K562 (cell line): ENCODE measurements around the gene TENT4B. TPM values are rescaled to one million over a fixed set of nuclear protein-coding genes. Genes with fewer than 3 reads are reported as not detected.

Source experiments
- ATAC-seq: fragments of 200-7000 bp; cut with Tn5 transposase; 3 replicates; pipeline ENCODE4 v1.9.1; 2020; ENCODE audit warnings: moderate library complexity
- BruUV-seq: library from RNA; stranded (reverse); fragments of 400-500 nt; replicated peaks from 2 replicates; lab custom pipeline; 2021; lab: Mats Ljungman, UMichigan
- CTCF ChIA-PET: fragments of 300-600 bp; formaldehyde crosslinking; extraction: SDS; loops from one replicate; lab custom pipeline; 2021; ENCODE audit warnings: low intra/inter-chr PET ratio; lab: Yijun Ruan, JAX
- POLR2A ChIA-PET: fragments of 300-600, 350-650 bp; sonication (Branson Sonifier 250); formaldehyde crosslinking; extraction: SDS; loops from one replicate; lab custom pipeline; 2021; ENCODE audit warnings: antibody characterized with exemption, inconsistent platforms; lab: Yijun Ruan, JAX
- DNase-seq, 4 experiments: peaks; one replicate each; pipeline versions ENCODE4 v3.0.0 to v3.0.0-alpha.2; 2011 to 2018; ENCODE audit warnings: low spot score in 3 of 4, mixed read lengths in 3 of 4; ENCODE audit errors: extremely low read depth in 1 of 4
- FAIRE-seq: peaks from 2 replicates; lab custom pipeline; 2011; peaks lifted over from hg19 to GRCh38; lab: Jason Lieb, UNC
- H2AFZ ChIP-seq: 2 replicates; pipeline ENCODE4 v1.6.0; 2011; ENCODE audit warnings: low read depth, low read length, control low read depth, inconsistent platforms
- H3K27ac ChIP-seq: fragments of 200-600 bp; 3 replicates; pipeline ENCODE4 v1.8.0; 2011; ENCODE audit warnings: low read depth, mild to moderate bottlenecking, control low read depth, inconsistent platforms, low read length, moderate library complexity, mixed read lengths; ENCODE audit errors: extremely low read depth
- H3K27me3 ChIP-seq, 2 experiments: fragments of 300-600 bp in 1 of 2; 2 replicates in 1 of 2; 3 replicates in 1 of 2; pipeline versions ENCODE4 v1.6.0 to v1.8.0; 2011; ENCODE audit warnings: inconsistent platforms in 2 of 2, low read length in 2 of 2, mild to moderate bottlenecking in 1 of 2, mixed read lengths in 1 of 2, moderate library complexity in 1 of 2; ENCODE audit not compliant: control insufficient read depth in 2 of 2, insufficient read depth in 2 of 2
- H3K36me3 ChIP-seq: fragments of 300-600 bp; 3 replicates; pipeline ENCODE4 v1.8.0; 2011; ENCODE audit warnings: mild to moderate bottlenecking, low read length, inconsistent platforms; ENCODE audit not compliant: control insufficient read depth, insufficient read depth
- H3K4me1 ChIP-seq, 2 experiments: fragments of 200-600 bp in 1 of 2; replicated peaks in 1 of 2; 2 replicates in 1 of 2; 3 replicates in 1 of 2; pipeline versions ENCODE4 v1.5.1 to v1.8.0; 2011; ENCODE audit warnings: inconsistent platforms in 2 of 2, low read length in 2 of 2, mild to moderate bottlenecking in 1 of 2, mixed read lengths in 1 of 2, moderate library complexity in 1 of 2; ENCODE audit not compliant: control insufficient read depth in 2 of 2, insufficient read depth in 2 of 2
- H3K4me2 ChIP-seq: 2 replicates; pipeline ENCODE4 v1.6.1; 2011; ENCODE audit warnings: low read length, control low read depth, inconsistent platforms, mixed read lengths; ENCODE audit not compliant: insufficient read depth
- H3K4me3 ChIP-seq: fragments of 200-600 bp; sonication (generic), shearing (Covaris generic); 2 replicates; pipeline ENCODE4 v1.5.1; 2016; ENCODE audit warnings: control low read depth, inconsistent platforms
- H3K79me2 ChIP-seq: fragments of 200-600 bp; 3 replicates; pipeline ENCODE4 v1.8.0; 2011; ENCODE audit warnings: low read length, inconsistent platforms; ENCODE audit not compliant: control insufficient read depth, insufficient read depth
- H3K9ac ChIP-seq, 2 experiments: 2 replicates each; pipeline versions ENCODE4 v1.6.0 to v1.6.1; 2011; ENCODE audit warnings: low read depth in 2 of 2, low read length in 2 of 2, control low read depth in 1 of 2, inconsistent platforms in 1 of 2, mild to moderate bottlenecking in 1 of 2, mixed read lengths in 1 of 2; ENCODE audit not compliant: insufficient read depth in 1 of 2
- H3K9me1 ChIP-seq: one replicate; pipeline ENCODE4 v1.6.0; 2011; ENCODE audit warnings: inconsistent platforms, mild to moderate bottlenecking, low read length, moderate library complexity; ENCODE audit not compliant: control insufficient read depth, insufficient read depth
- H3K9me3 ChIP-seq: replicated peaks from 2 replicates; pipeline ENCODE4 v1.5.1; 2011; ENCODE audit warnings: low read depth, low read length, inconsistent platforms; ENCODE audit not compliant: control insufficient read depth, insufficient read depth
- H4K20me1 ChIP-seq: replicated peaks from 2 replicates; pipeline ENCODE4 v1.6.1; 2011; ENCODE audit warnings: low read length, inconsistent platforms, mixed read lengths; ENCODE audit not compliant: control insufficient read depth, insufficient read depth
- ETS1 ChIP-seq: conservative IDR thresholded peaks from 2 replicates; pipeline ENCODE4 v1.6.1; 2011; ENCODE audit warnings: low read depth, mild to moderate bottlenecking, low read length; ENCODE audit not compliant: control insufficient read depth
- FOXJ3 ChIP-seq: sonication (generic); formaldehyde crosslinking; IDR thresholded peaks from 2 replicates; pipeline ENCODE4 v1.4.0; 2020; ENCODE audit warnings: mild to moderate bottlenecking, missing genetic modification reagents
- MAX ChIP-seq: sonication (generic); formaldehyde crosslinking; IDR thresholded peaks from 2 replicates; pipeline ENCODE4 v1.9.0; 2022; ENCODE audit warnings: mild to moderate bottlenecking, missing genetic modification reagents
- RAD21 ChIP-seq, 2 experiments: fragments of 250-450 bp in 1 of 2; fragments of 450-650 bp in 1 of 2; sonication (Bioruptor Pico) in 1 of 2; formaldehyde crosslinking in 1 of 2; IDR thresholded peaks in 1 of 2; conservative IDR thresholded peaks in 1 of 2; 2 replicates each; pipeline versions ENCODE4 v1.4.0 to v1.8.0; 2020 to 2022; ENCODE audit warnings: mild to moderate bottlenecking in 2 of 2, moderate library complexity in 1 of 2
- RBM15 ChIP-seq: fragments of 200-400 bp; formaldehyde crosslinking; IDR thresholded peaks from 2 replicates; pipeline ENCODE4 v1.6.1; 2018; ENCODE audit warnings: mild to moderate bottlenecking, low read length, moderate library complexity; ENCODE audit not compliant: insufficient read depth
- SMAD3 ChIP-seq: fragments of 450-650 bp; formaldehyde crosslinking; conservative IDR thresholded peaks from 2 replicates; pipeline ENCODE4 v1.4.0; 2020; ENCODE audit warnings: mild to moderate bottlenecking
- ZNF121 ChIP-seq: sonication (generic); formaldehyde crosslinking; conservative IDR thresholded peaks from 2 replicates; pipeline ENCODE4 v1.8.0; 2022; ENCODE audit warnings: missing genetic modification reagents
- ZNF589 ChIP-seq: fragments of 200-800 bp; sonication (Bioruptor generic); IDR thresholded peaks from 2 replicates; pipeline ENCODE4 v1.6.1; 2016; ENCODE audit warnings: low read depth, missing genetic modification characterization, missing compliant biosample characterization
- ZNF655 ChIP-seq: fragments of 250-450 bp; sonication (Bioruptor Pico); IDR thresholded peaks from 2 replicates; pipeline ENCODE4 v1.5.0; 2021
- WGBS: fragments of 100-300 bp; shearing (Covaris generic); methylation state at CpG from one replicate; pipeline ENCODE4 v1.1.6; 2016; ENCODE audit warnings: low coverage, mixed read lengths; ENCODE audit not compliant: insufficient coverage; ENCODE audit errors: missing lambda C conversion rate; 5-methylcytosine and 5-hydroxymethylcytosine counted together
- in situ Hi-C: fragments of 300-500 bp; cut with MboI; formaldehyde crosslinking; loops from 4 replicates; pipeline ENCODE4 v1.15.0; 2018; ENCODE audit warnings: inconsistent platforms, mixed read lengths
- intact Hi-C: fragments of 100-400 bp; cut with micrococcal nuclease; formaldehyde crosslinking; loops from 2 replicates; pipeline ENCODE4 v1.14.2; 2022
- polyA plus RNA-seq, 8 experiments: library from polyadenylated mRNA; depleted of rRNA in 4 of 8; stranded (reverse) in 5 of 8; unstranded in 3 of 8; fragments of >200 nt; fragmentation: Nextera tagmentation in 2 of 8; fragmentation: Illumina TruSeq in 1 of 8; extraction: Ambion mirVana in 2 of 8; extraction: Trizol in 1 of 8; gene quantifications; 2 replicates each; pipeline versions ENCODE4 v1.2.1 to v1.2.3, GENCODE V29; 2011 to 2014; ENCODE audit warnings: inconsistent platforms in 1 of 8, missing spikeins in 1 of 8
- total RNA-seq, 7 experiments: library from RNA; depleted of rRNA in 6 of 7; stranded (reverse); fragments of >200 nt in 6 of 7; fragmentation: Illumina TruSeq in 2 of 7; extraction: Trizol in 2 of 7; gene quantifications; 2 replicates each; pipeline versions ENCODE4 v1.2.1 to v1.2.3, GENCODE V29; 2011 to 2021; ENCODE audit warnings: low replicate concordance in 1 of 7
- TF ChIP-seq, protein P1 (sequence below): fragments of 200-800 bp; sonication (Bioruptor generic); IDR thresholded peaks from 2 replicates; pipeline ENCODE4 v1.6.1; 2017; ENCODE audit warnings: missing genetic modification characterization, missing compliant biosample characterization
- TF ChIP-seq, protein P2 (sequence below), 3 experiments: fragments of 200-800 bp in 1 of 3; sonication (Bioruptor generic) in 1 of 3; sonication (generic) in 1 of 3; formaldehyde crosslinking in 1 of 3; IDR thresholded peaks; 2 replicates each; pipeline versions ENCODE4 v1.6.1 to v1.8.0; 2016 to 2022; ENCODE audit warnings: mild to moderate bottlenecking in 2 of 3, missing compliant biosample characterization in 2 of 3, missing genetic modification characterization in 2 of 3, missing genetic modification reagents in 1 of 3
- TF ChIP-seq, protein P3 (sequence below): sonication (generic); formaldehyde crosslinking; IDR thresholded peaks from 2 replicates; pipeline ENCODE4 v1.8.1; 2022; ENCODE audit warnings: missing genetic modification reagents

The TENT4B gene
- total and polyA plus RNA-seq, 9 of the 15 experiments (the other 6 are each of a cell fraction or from before 2014, with no cell fraction given), result 5.2 to 8.4 (median 7.0) TPM

DNA sequence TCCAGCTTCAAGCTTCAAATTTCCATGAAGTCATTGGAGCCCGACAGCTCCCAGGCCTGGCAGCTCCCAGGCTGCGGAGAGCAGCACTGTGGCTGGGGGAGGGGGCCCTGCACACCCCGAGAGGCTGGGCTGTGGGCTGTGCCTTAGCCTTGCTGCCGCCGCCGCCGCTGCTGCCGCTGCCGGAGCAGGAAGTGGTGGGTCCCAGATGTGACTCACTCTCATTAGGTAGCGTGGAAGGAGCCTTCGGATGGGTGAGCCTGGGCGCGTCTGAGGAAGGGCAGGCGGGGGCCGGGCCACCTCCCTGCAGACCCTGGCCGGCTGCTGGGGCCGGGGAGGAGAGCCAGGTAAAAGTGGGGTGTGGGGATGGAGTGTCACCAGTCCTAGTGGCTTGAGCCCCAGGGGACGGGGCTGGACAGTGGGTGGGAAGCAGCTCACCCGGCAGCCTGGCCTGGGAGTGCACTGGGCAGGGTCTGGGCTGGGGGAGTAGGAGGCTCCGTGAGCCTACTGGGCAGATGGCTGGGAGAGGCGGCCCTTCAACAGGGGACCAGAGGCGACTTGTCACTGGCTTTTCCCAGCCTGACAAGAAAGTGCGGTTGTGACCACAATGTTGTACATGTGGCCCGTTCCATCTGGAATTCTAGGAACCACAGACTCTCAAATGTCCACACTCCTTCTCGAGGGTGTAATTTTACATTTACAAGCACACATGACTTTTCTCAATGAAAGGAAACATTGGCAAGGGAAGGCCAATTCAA, 113.4 kb downstream of the TENT4B start, which contains the start of gene ADCY7:
ADCY7 (plus strand) TSS at position 215 of the 755 bp plus-strand sequence. CDS start 21,629 bp downstream, outside the sequence.
- H3K4me2 ChIP-seq, result peak within 1 kb of the TSS; percentile 84
- ATAC-seq (peak; percentile 83), FAIRE-seq (peak; percentile 85), DNase-seq (peak; percentile 71 to 91 (median 78))
- H3K27ac ChIP-seq, result peak within 1 kb of the TSS; percentile 91
- H4K20me1 ChIP-seq, result no peaks in the 10 kb centered on the region
- peak within 1 kb of the TSS; percentile 83 to 95 for H3K9ac ChIP-seq
- H3K9me3 ChIP-seq, result no peaks in the 10 kb centered on the region
- peak within 1 kb of the TSS; percentile 61 for H2AFZ ChIP-seq
- intact Hi-C loops (no loop called here), in situ Hi-C loops (loop anchor here (25.0 kb wide), 1 partner anchor 1654 kb away; the partner anchor contains the start of gene N4BP1)
- TSS peak; percentile 68 for BruUV-seq
- peaks cover 98% of the 10 kb centered on the region for H3K79me2 ChIP-seq
- H3K27me3 ChIP-seq, result no peaks in the 10 kb centered on the region
- ChIA-PET CTCF (interaction anchor here (0.6 kb wide), 1 partner anchor 52 kb away, joined by 3 read pairs; no protein-coding TSS in a partner anchor), POLR2A (interaction anchor here (0.8 to 1.0 kb wide), 3 partner anchors 21 to 26 kb away, joined by 4 to 5 read pairs (median 4); no protein-coding TSS in a partner anchor)
- peaks cover 65 to 87% of the 10 kb centered on the region in 2 experiments for H3K4me1 ChIP-seq
- WGBS, result 2% methylated on average over 25 of the region's 25 CpGs
- no peaks in the 10 kb centered on the region for H3K9me1 ChIP-seq
- H3K36me3 ChIP-seq, result peaks cover 22% of the 10 kb centered on the region; the same call in 2 of the 3 replicates
- peak within 1 kb of the TSS; percentile 54 for H3K4me3 ChIP-seq
- TF ChIP-seq ZNF589 (peak; percentile 53; the same call in 1 of the 2 replicates), ZNF655 (CRISPR knock-in tag) (no peak), ETS1 (peak; percentile 68), RAD21 (CRISPR knock-in tag; conservative IDR thresholded peaks at IDR 0.05 in 1 of 2, IDR thresholded peaks at IDR 0.05 in 1 of 2) (peak in 1 of 2 experiments; percentile 18; a peak in 2 of 4 replicates), MAX (CRISPR knock-in tag) (peak; percentile 91), SMAD3 (CRISPR knock-in tag) (no peak), RBM15 (no peak), FOXJ3 (CRISPR knock-in tag) (no peak), ZNF121 (CRISPR knock-in tag) (no peak)
- TF ChIP-seq, protein P1, sequence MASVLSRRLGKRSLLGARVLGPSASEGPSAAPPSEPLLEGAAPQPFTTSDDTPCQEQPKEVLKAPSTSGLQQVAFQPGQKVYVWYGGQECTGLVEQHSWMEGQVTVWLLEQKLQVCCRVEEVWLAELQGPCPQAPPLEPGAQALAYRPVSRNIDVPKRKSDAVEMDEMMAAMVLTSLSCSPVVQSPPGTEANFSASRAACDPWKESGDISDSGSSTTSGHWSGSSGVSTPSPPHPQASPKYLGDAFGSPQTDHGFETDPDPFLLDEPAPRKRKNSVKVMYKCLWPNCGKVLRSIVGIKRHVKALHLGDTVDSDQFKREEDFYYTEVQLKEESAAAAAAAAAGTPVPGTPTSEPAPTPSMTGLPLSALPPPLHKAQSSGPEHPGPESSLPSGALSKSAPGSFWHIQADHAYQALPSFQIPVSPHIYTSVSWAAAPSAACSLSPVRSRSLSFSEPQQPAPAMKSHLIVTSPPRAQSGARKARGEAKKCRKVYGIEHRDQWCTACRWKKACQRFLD (CRISPR knock-in tag), result no peak
- TF ChIP-seq, protein P2, sequence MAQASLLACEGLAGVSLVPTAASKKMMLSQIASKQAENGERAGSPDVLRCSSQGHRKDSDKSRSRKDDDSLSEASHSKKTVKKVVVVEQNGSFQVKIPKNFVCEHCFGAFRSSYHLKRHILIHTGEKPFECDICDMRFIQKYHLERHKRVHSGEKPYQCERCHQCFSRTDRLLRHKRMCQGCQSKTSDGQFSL (CRISPR knock-in tag; IDR thresholded peaks at IDR 0.05), result no peak
- TF ChIP-seq, protein P2 (tag; IDR thresholded peaks at IDR 0.05), result no peak
- TF ChIP-seq, protein P3, sequence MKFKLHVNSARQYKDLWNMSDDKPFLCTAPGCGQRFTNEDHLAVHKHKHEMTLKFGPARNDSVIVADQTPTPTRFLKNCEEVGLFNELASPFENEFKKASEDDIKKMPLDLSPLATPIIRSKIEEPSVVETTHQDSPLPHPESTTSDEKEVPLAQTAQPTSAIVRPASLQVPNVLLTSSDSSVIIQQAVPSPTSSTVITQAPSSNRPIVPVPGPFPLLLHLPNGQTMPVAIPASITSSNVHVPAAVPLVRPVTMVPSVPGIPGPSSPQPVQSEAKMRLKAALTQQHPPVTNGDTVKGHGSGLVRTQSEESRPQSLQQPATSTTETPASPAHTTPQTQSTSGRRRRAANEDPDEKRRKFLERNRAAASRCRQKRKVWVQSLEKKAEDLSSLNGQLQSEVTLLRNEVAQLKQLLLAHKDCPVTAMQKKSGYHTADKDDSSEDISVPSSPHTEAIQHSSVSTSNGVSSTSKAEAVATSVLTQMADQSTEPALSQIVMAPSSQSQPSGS (CRISPR knock-in tag), result no peak
